ENCODE results near the gene MCCC1.
"Not testable (repeated sequence)": the region's sequence is repeated elsewhere in the genome, so short reads cannot be mapped to it uniquely, and the experiment has no call there.

MCCC1 gene

GRCh38 chr3:183081459-183082183 is 17.7 kb downstream of the MCCC1 start:
- peaks cover 51% of the 10 kb centered on the region for H3K36me3 Mint-ChIP-seq
- H3K9me3 Mint-ChIP-seq = no peaks in the 10 kb centered on the region
- H3K4me3 Mint-ChIP-seq = no peak overlapping the region
- H3K4me1 Mint-ChIP-seq = no peaks in the 10 kb centered on the region
- no peak overlapping the region for H3K27ac Mint-ChIP-seq
- H3K27me3 Mint-ChIP-seq = no peaks in the 10 kb centered on the region

GRCh38 chr3:183080628-183081027 is 18.7 kb downstream of the MCCC1 start:
- Mint-ChIP-seq H3K27ac (no peak overlapping the region), H3K27me3 (no peaks in the 10 kb centered on the region), H3K4me3 (no peak overlapping the region), H3K4me1 (no peaks in the 10 kb centered on the region), H3K9me3 (no peaks in the 10 kb centered on the region), H3K36me3 (peaks cover 49% of the 10 kb centered on the region)

- no peak overlapping the region for H3K27ac Mint-ChIP-seq
- no peaks in the 10 kb centered on the region for H3K9me3 Mint-ChIP-seq
- H3K27me3 Mint-ChIP-seq = no peaks in the 10 kb centered on the region
- peaks cover 36% of the 10 kb centered on the region for H3K36me3 Mint-ChIP-seq
- H3K4me3 Mint-ChIP-seq = no peak overlapping the region
- no peaks in the 10 kb centered on the region for H3K4me1 Mint-ChIP-seq
Observed at GRCh38 chr3:183074881-183075280, 24.4 kb downstream of the MCCC1 start.

- Mint-ChIP-seq H3K36me3 (peaks cover 33% of the 10 kb centered on the region), H3K4me1 (no peaks in the 10 kb centered on the region), H3K27ac (no peak overlapping the region), H3K4me3 (no peak overlapping the region), H3K27me3 (no peaks in the 10 kb centered on the region), H3K9me3 (no peaks in the 10 kb centered on the region)
Observed at GRCh38 chr3:183074261-183074660, 25.0 kb downstream of the MCCC1 start.

GRCh38 chr3:183073839-183074238 is 25.5 kb downstream of the MCCC1 start:
- Mint-ChIP-seq H3K4me3 (no peak overlapping the region), H3K27me3 (no peaks in the 10 kb centered on the region), H3K9me3 (no peaks in the 10 kb centered on the region), H3K4me1 (no peaks in the 10 kb centered on the region), H3K36me3 (peaks cover 29% of the 10 kb centered on the region), H3K27ac (no peak overlapping the region)

GRCh38 chr3:183070892-183071291 is 28.4 kb downstream of the MCCC1 start:
- Mint-ChIP-seq H3K4me3 (no peak overlapping the region), H3K36me3 (peaks cover 21% of the 10 kb centered on the region), H3K27ac (no peak overlapping the region), H3K9me3 (no peaks in the 10 kb centered on the region), H3K4me1 (no peaks in the 10 kb centered on the region), H3K27me3 (no peaks in the 10 kb centered on the region)

- Mint-ChIP-seq H3K4me3 (no peak overlapping the region), H3K9me3 (no peaks in the 10 kb centered on the region), H3K27ac (no peak overlapping the region), H3K36me3 (peaks cover 24% of the 10 kb centered on the region), H3K27me3 (no peaks in the 10 kb centered on the region), H3K4me1 (no peaks in the 10 kb centered on the region)
Observed at GRCh38 chr3:183069086-183069485, 30.2 kb downstream of the MCCC1 start.

- H3K9me3 Mint-ChIP-seq, H3K4me3 Mint-ChIP-seq, H3K27ac Mint-ChIP-seq, H3K27me3 Mint-ChIP-seq, H3K4me1 Mint-ChIP-seq: not testable (repeated sequence)
- H3K36me3 Mint-ChIP-seq = peaks cover 16% of the 10 kb centered on the region
Observed at GRCh38 chr3:183066891-183067290, 32.4 kb downstream of the MCCC1 start.

GRCh38 chr3:183064475-183064874 is 34.8 kb downstream of the MCCC1 start:
- Mint-ChIP-seq H3K9me3 (no peaks in the 10 kb centered on the region), H3K36me3 (peaks cover 22% of the 10 kb centered on the region), H3K4me3 (no peak overlapping the region), H3K27ac (no peak overlapping the region), H3K4me1 (peaks cover under 1% of the 10 kb centered on the region), H3K27me3 (no peaks in the 10 kb centered on the region)

- H3K27ac Mint-ChIP-seq = no peak overlapping the region
- no peaks in the 10 kb centered on the region for H3K9me3 Mint-ChIP-seq
- no peak overlapping the region for H3K4me3 Mint-ChIP-seq
- peaks cover 3% of the 10 kb centered on the region for H3K4me1 Mint-ChIP-seq
- peaks cover 16% of the 10 kb centered on the region for H3K36me3 Mint-ChIP-seq
- no peaks in the 10 kb centered on the region for H3K27me3 Mint-ChIP-seq
Observed at GRCh38 chr3:183061391-183062172, 37.7 kb downstream of the MCCC1 start.

- Mint-ChIP-seq H3K4me3 (no peak overlapping the region), H3K36me3 (peaks cover 8% of the 10 kb centered on the region), H3K4me1 (peaks cover 3% of the 10 kb centered on the region), H3K27me3 (no peaks in the 10 kb centered on the region), H3K9me3 (no peaks in the 10 kb centered on the region), H3K27ac (no peak overlapping the region)
Observed at GRCh38 chr3:183058351-183058750, 40.9 kb downstream of the MCCC1 start.

GRCh38 chr3:183050706-183051105 is 48.6 kb downstream of the MCCC1 start:
- peaks cover 24% of the 10 kb centered on the region for H3K36me3 Mint-ChIP-seq
- no peaks in the 10 kb centered on the region for H3K9me3 Mint-ChIP-seq
- H3K4me1 Mint-ChIP-seq = no peaks in the 10 kb centered on the region
- H3K4me3 Mint-ChIP-seq = no peak overlapping the region
- H3K27ac Mint-ChIP-seq = no peak overlapping the region
- no peaks in the 10 kb centered on the region for H3K27me3 Mint-ChIP-seq

- H3K27me3 Mint-ChIP-seq = no peaks in the 10 kb centered on the region
- H3K4me3 Mint-ChIP-seq = no peak overlapping the region
- H3K9me3 Mint-ChIP-seq = no peaks in the 10 kb centered on the region
- no peak overlapping the region for H3K27ac Mint-ChIP-seq
- no peaks in the 10 kb centered on the region for H3K4me1 Mint-ChIP-seq
- H3K36me3 Mint-ChIP-seq = peaks cover 35% of the 10 kb centered on the region
Observed at GRCh38 chr3:183046883-183047282, 52.4 kb downstream of the MCCC1 start.

- Mint-ChIP-seq H3K36me3 (peaks cover 23% of the 10 kb centered on the region), H3K4me3 (no peak overlapping the region), H3K9me3 (no peaks in the 10 kb centered on the region), H3K4me1 (no peaks in the 10 kb centered on the region), H3K27ac (no peak overlapping the region), H3K27me3 (no peaks in the 10 kb centered on the region)
Observed at GRCh38 chr3:183044547-183045229, 54.6 kb downstream of the MCCC1 start.

- Mint-ChIP-seq H3K27ac (no peak overlapping the region), H3K4me1 (no peaks in the 10 kb centered on the region), H3K4me3 (no peak overlapping the region), H3K27me3 (no peaks in the 10 kb centered on the region), H3K9me3 (no peaks in the 10 kb centered on the region), H3K36me3 (peaks cover 21% of the 10 kb centered on the region)
Observed at GRCh38 chr3:183038757-183039156, 60.5 kb downstream of the MCCC1 start.

- Mint-ChIP-seq H3K27ac (no peak overlapping the region), H3K4me1 (no peaks in the 10 kb centered on the region), H3K36me3 (peaks cover 20% of the 10 kb centered on the region), H3K4me3 (no peak overlapping the region), H3K9me3 (no peaks in the 10 kb centered on the region), H3K27me3 (no peaks in the 10 kb centered on the region)
Observed at GRCh38 chr3:183038221-183038620, 61.1 kb downstream of the MCCC1 start.

Measured in activated naive CD4-positive, alpha-beta T cell treated with anti-CD3 and anti-CD28 coated beads, Interleukin-2, amount 50 U/mL, for 24 hours (primary cell).